ENCODE results near the gene APIP.

DNA sequence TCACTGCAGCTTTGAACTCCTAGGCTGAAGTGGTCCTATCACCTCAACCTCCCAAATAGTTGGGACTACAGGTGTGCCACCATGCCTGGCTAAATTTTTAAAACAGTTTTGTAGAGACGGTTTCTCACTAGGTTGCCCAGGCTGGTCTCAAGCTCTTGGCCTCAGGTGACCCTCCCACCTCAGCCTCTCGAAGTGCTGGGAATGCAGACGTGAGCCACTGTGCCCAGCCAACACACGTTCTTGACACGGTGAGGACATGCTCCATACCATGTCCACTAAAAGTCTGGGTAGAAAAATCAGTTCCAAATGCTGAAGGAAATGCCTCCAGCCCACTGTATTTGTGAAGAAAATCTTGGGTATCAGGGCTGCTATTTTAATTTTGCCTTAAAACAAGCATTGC is 47.2 kb upstream of the APIP start:
- TF ChIP-seq, protein P1, sequence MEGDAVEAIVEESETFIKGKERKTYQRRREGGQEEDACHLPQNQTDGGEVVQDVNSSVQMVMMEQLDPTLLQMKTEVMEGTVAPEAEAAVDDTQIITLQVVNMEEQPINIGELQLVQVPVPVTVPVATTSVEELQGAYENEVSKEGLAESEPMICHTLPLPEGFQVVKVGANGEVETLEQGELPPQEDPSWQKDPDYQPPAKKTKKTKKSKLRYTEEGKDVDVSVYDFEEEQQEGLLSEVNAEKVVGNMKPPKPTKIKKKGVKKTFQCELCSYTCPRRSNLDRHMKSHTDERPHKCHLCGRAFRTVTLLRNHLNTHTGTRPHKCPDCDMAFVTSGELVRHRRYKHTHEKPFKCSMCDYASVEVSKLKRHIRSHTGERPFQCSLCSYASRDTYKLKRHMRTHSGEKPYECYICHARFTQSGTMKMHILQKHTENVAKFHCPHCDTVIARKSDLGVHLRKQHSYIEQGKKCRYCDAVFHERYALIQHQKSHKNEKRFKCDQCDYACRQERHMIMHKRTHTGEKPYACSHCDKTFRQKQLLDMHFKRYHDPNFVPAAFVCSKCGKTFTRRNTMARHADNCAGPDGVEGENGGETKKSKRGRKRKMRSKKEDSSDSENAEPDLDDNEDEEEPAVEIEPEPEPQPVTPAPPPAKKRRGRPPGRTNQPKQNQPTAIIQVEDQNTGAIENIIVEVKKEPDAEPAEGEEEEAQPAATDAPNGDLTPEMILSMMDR (IDR thresholded peaks at IDR 0.05): no peak
- TF ChIP-seq POLR2A (IDR thresholded peaks at IDR 0.05): no peak

Measured in thyroid gland (tissue), 4 donors.